HepG2 (cell line): ENCODE results near the gene SATB2. TPM values are rescaled to one million over a fixed set of nuclear protein-coding genes. Genes with fewer than 3 reads are reported as not detected.

Source experiments
- HNF1A ChIP-seq, 2 experiments: sonication (generic) in 1 of 2; formaldehyde crosslinking in 1 of 2; IDR thresholded peaks; 2 replicates each; pipeline versions ENCODE4 v1.4.0 to v1.6.1; 2016 to 2020; ENCODE audit warnings: borderline replicate concordance in 1 of 2, low read depth in 1 of 2, mild to moderate bottlenecking in 1 of 2, missing genetic modification reagents in 1 of 2
- HOMEZ ChIP-seq: IDR thresholded peaks from 2 replicates; pipeline ENCODE4 v1.6.1; 2016; ENCODE audit warnings: low read depth
- HOXA9 ChIP-seq: sonication (generic); formaldehyde crosslinking; IDR thresholded peaks from 2 replicates; pipeline ENCODE4 v1.8.1; 2022; ENCODE audit warnings: missing genetic modification reagents, mild to moderate bottlenecking, moderate library complexity, borderline replicate concordance
- SMAD1 ChIP-seq: sonication (generic); formaldehyde crosslinking; IDR thresholded peaks from 2 replicates; pipeline ENCODE4 v1.4.0; 2020; ENCODE audit warnings: missing genetic modification reagents, low read depth, mild to moderate bottlenecking, borderline replicate concordance
- SRSF9 ChIP-seq: fragments of 200-400 bp; formaldehyde crosslinking; IDR thresholded peaks from 2 replicates; pipeline ENCODE4 v1.6.1; 2018; ENCODE audit warnings: borderline replicate concordance, mild to moderate bottlenecking, low read depth, low read length; ENCODE audit not compliant: insufficient read depth, poor library complexity, severe bottlenecking
- TCF7 ChIP-seq: sonication (generic); IDR thresholded peaks from 2 replicates; pipeline ENCODE4 v1.6.1; 2016; ENCODE audit warnings: antibody characterized with exemption, low read depth
- THRA ChIP-seq: sonication (generic); formaldehyde crosslinking; IDR thresholded peaks from 2 replicates; pipeline ENCODE4 v1.4.0; 2020; ENCODE audit warnings: missing genetic modification reagents, borderline replicate concordance
- ZNF121 ChIP-seq: sonication (generic); formaldehyde crosslinking; IDR thresholded peaks from 2 replicates; pipeline ENCODE4 v1.5.0; 2020; ENCODE audit warnings: mild to moderate bottlenecking, missing genetic modification reagents
- ZNF331 ChIP-seq: sonication (generic); formaldehyde crosslinking; IDR thresholded peaks from 2 replicates; pipeline ENCODE4 v1.4.0; 2020; ENCODE audit warnings: missing genetic modification reagents
- polyA plus RNA-seq, 8 experiments: library from polyadenylated mRNA; depleted of rRNA in 3 of 8; stranded (reverse) in 7 of 8; unstranded in 1 of 8; fragments of >200 nt; fragmentation: Illumina TruSeq in 4 of 8; extraction: Trizol in 4 of 8; gene quantifications; 2 replicates each; pipeline versions ENCODE4 v1.2.1 to v1.2.3, GENCODE V29; 2011 to 2016; ENCODE audit warnings: low read depth in 4 of 8, missing spikeins in 1 of 8, mixed read lengths in 1 of 8; ENCODE audit not compliant: insufficient read depth in 1 of 8
- total RNA-seq, 5 experiments: library from RNA; depleted of rRNA; stranded (reverse); fragments of >200 nt; fragmentation: Illumina TruSeq; extraction: Trizol; gene quantifications; 2 replicates each; pipeline ENCODE4 v1.2.3, GENCODE V29; 2016; ENCODE audit warnings: low read depth in 1 of 5

SATB2 gene
- total and polyA plus RNA-seq, 2 of the 13 experiments (the other 11 are each of a cell fraction or from before 2014, with no cell fraction given) = 2.5 to 5.5 TPM

GRCh38 chr2:199315299-199316179 is 142.2 kb downstream of the SATB2 start (continued):
- TF ChIP-seq SRSF9 = no peak
- TF ChIP-seq TCF7 = 0 out of 2 replicates have a peak, but pooled peaks have one; percentile 13
- TF ChIP-seq HOMEZ (CRISPR knock-in tag) = no peak
- 0 out of 2 replicates have a peak, but pooled peaks have one; percentile 37 for TF ChIP-seq ZNF331 (CRISPR knock-in tag)
- TF ChIP-seq HOXA9 = peak; percentile 76; the same call in 1 of the 2 replicates
- TF ChIP-seq THRA (CRISPR knock-in tag) = no peak
- no peak for TF ChIP-seq SMAD1
- TF ChIP-seq ZNF121 (CRISPR knock-in tag) = no peak
- no peak for TF ChIP-seq HNF1A (IDR thresholded peaks at IDR 0.05; ENCODE audit: low read depth)
- TF ChIP-seq HNF1A (CRISPR knock-in tag; IDR thresholded peaks at IDR 0.05; ENCODE audit: borderline replicate concordance) = no peak
